HEK293T (cell line): ENCODE data around the gene TXNL4A.

ENCODE experiments used
- ARNT ChIP-seq: fragments of 450-650 bp; IDR thresholded peaks from 2 replicates; pipeline ENCODE4 v1.6.1; 2017; ENCODE audit warnings: mild to moderate bottlenecking
- BHLHE40 ChIP-seq: fragments of 450-650 bp; IDR thresholded peaks from 2 replicates; pipeline ENCODE4 v1.6.1; 2016; ENCODE audit warnings: mild to moderate bottlenecking, moderate library complexity, borderline replicate concordance
- CTBP1 ChIP-seq: fragments of 450-650 bp; IDR thresholded peaks from 2 replicates; pipeline ENCODE4 v1.6.1; 2016; ENCODE audit warnings: borderline replicate concordance
- ELF4 ChIP-seq: fragments of 450-650 bp; IDR thresholded peaks from 2 replicates; pipeline ENCODE4 v1.6.1; 2017; ENCODE audit warnings: antibody characterized with exemption
- FOXM1 ChIP-seq: fragments of 450-650 bp; IDR thresholded peaks from 2 replicates; pipeline ENCODE4 v1.6.1; 2017; ENCODE audit warnings: mild to moderate bottlenecking, borderline replicate concordance
- HDGF ChIP-seq: fragments of 450-650 bp; IDR thresholded peaks from 2 replicates; pipeline ENCODE4 v1.6.1; 2017; ENCODE audit warnings: antibody characterized with exemption, borderline replicate concordance
- L3MBTL2 ChIP-seq: fragments of 450-650 bp; conservative IDR thresholded peaks from 2 replicates; pipeline ENCODE4 v1.6.1; 2016; ENCODE audit warnings: mild to moderate bottlenecking
- SP1 ChIP-seq: fragments of 450-650 bp; IDR thresholded peaks from 2 replicates; pipeline ENCODE4 v1.6.1; 2017
- SUZ12 ChIP-seq: fragments of 450-650 bp; IDR thresholded peaks from 2 replicates; pipeline ENCODE4 v1.6.1; 2016; ENCODE audit warnings: mild to moderate bottlenecking
- TARDBP ChIP-seq: fragments of 450-650 bp; IDR thresholded peaks from 2 replicates; pipeline ENCODE4 v1.6.1; 2016
- ZNF384 ChIP-seq: fragments of 450-650 bp; IDR thresholded peaks from 2 replicates; pipeline ENCODE4 v1.6.1; 2016
- TF ChIP-seq, protein P1 (sequence below): fragments of 450-650 bp; IDR thresholded peaks from 2 replicates; pipeline ENCODE4 v1.6.1; 2016

DNA sequence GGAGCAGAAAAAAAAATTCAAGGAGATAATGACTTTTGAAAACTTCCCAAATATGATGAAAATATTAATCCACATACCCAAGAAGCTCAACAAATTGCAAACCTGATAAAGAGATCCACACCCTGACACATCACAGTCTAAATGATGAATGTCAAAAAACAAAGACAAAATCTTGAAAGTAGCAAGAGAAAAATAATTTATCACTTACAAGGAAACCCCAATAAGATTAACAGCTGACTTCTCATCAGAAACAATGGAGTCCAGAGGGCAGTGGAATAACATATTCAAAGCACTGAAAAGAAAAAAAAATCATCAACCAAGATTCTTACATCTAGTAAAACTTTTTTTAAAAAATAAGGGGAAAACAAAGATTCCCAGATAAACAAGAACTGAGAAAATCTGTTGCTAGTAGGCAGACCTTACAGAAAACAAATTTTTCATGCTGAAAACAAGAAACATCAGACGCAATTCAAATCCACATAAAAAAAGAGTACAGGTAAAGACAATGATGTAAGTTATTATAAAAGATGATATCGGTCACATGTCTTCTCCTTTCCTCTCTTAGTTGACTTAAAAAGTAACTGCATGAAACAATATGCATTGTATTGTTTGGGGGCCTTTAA lies 58.2 kb downstream of the TXNL4A start:
- TF ChIP-seq L3MBTL2 (no peak), ZNF384 (no peak), CTBP1 (no peak), ELF4 (no peak), BHLHE40 (no peak), SUZ12 (no peak), TARDBP (no peak), SP1 (no peak), FOXM1 (no peak), ARNT (no peak), HDGF (no peak)
- TF ChIP-seq, protein P1, sequence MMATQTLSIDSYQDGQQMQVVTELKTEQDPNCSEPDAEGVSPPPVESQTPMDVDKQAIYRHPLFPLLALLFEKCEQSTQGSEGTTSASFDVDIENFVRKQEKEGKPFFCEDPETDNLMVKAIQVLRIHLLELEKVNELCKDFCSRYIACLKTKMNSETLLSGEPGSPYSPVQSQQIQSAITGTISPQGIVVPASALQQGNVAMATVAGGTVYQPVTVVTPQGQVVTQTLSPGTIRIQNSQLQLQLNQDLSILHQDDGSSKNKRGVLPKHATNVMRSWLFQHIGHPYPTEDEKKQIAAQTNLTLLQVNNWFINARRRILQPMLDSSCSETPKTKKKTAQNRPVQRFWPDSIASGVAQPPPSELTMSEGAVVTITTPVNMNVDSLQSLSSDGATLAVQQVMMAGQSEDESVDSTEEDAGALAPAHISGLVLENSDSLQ: no peak
